Erythroblast (primary cell): ENCODE data around the gene ZNF772.

Experiments used
- GATA1 ChIP-seq: IDR thresholded peaks from 2 replicates; pipeline ENCODE4 v1.6.1; 2011; ENCODE audit warnings: low read depth, mild to moderate bottlenecking, control low read depth, low read length, moderate library complexity
- POLR2A ChIP-seq: IDR thresholded peaks from 2 replicates; pipeline ENCODE4 v1.6.1; 2011; ENCODE audit warnings: mild to moderate bottlenecking, low read length

GRCh38 chr19:57438925-57439324 is 38.4 kb downstream of the ZNF772 start:
- no peak for TF ChIP-seq POLR2A
- no peak for TF ChIP-seq GATA1
